Measurements from ENCODE around the gene SENP2.

Gene SENP2

GRCh38 chr3:185647880-185648210 is 61.8 kb downstream of the SENP2 start:
- no peaks in the 10 kb centered on the region for H3K36me3 ChIP-seq

GRCh38 chr3:185648396-185648795 is 62.3 kb downstream of the SENP2 start:
- Histone ChIP-seq H3K27ac (no peak overlapping the region), H3K27me3 (no peaks in the 10 kb centered on the region), H3K4me3 (ENCODE audit: low read depth in 1 of 2, low read length in 1 of 2) (no peak overlapping the region), H3K4me1 (ENCODE audit: control insufficient read depth in 1 of 2, insufficient read depth in 1 of 2, low read depth in 1 of 2, low read length in 1 of 2) (peaks cover 4 to 6% of the 10 kb centered on the region in 2 experiments), H3K9me3 (no peaks in the 10 kb centered on the region), H3K36me3 (no peaks in the 10 kb centered on the region)
- no peak for TF ChIP-seq CTCF (IDR thresholded peaks at IDR 0.05)

More at GRCh38 chr3:185647880-185648210, 61.8 kb downstream of the SENP2 start:
- TF ChIP-seq CTCF (IDR thresholded peaks at IDR 0.05), result no peak
- Histone ChIP-seq H3K9me3 (no peaks in the 10 kb centered on the region), H3K4me3 (ENCODE audit: low read depth in 1 of 2, low read length in 1 of 2) (no peak overlapping the region), H3K4me1 (ENCODE audit: control insufficient read depth in 1 of 2, insufficient read depth in 1 of 2, low read depth in 1 of 2, low read length in 1 of 2) (peaks cover 4 to 6% of the 10 kb centered on the region in 2 experiments), H3K27ac (no peak overlapping the region), H3K27me3 (no peaks in the 10 kb centered on the region)

- Histone ChIP-seq H3K36me3 (no peaks in the 10 kb centered on the region), H3K4me1 (ENCODE audit: control insufficient read depth in 1 of 2, insufficient read depth in 1 of 2, low read depth in 1 of 2, low read length in 1 of 2) (peaks cover 4 to 6% of the 10 kb centered on the region in 2 experiments), H3K4me3 (ENCODE audit: low read depth in 1 of 2, low read length in 1 of 2) (no peak overlapping the region), H3K27ac (no peak overlapping the region), H3K9me3 (no peaks in the 10 kb centered on the region), H3K27me3 (no peaks in the 10 kb centered on the region)
- no peak for TF ChIP-seq CTCF (IDR thresholded peaks at IDR 0.05)
These were observed 63.3 kb downstream of the SENP2 start for GRCh38 chr3:185649414-185649813.

GRCh38 chr3:185651971-185652370 is 65.9 kb downstream of the SENP2 start:
- TF ChIP-seq CTCF (IDR thresholded peaks at IDR 0.05), result no peak
- H3K27me3 ChIP-seq, result no peaks in the 10 kb centered on the region
- no peaks in the 10 kb centered on the region for H3K36me3 ChIP-seq
- no peak overlapping the region for H3K27ac ChIP-seq
- no peak overlapping the region for H3K4me3 ChIP-seq (ENCODE audit: low read depth in 1 of 2, low read length in 1 of 2)
- no peaks in the 10 kb centered on the region for H3K9me3 ChIP-seq
- peaks cover 1 to 2% of the 10 kb centered on the region in 2 experiments for H3K4me1 ChIP-seq (ENCODE audit: control insufficient read depth in 1 of 2, insufficient read depth in 1 of 2, low read depth in 1 of 2, low read length in 1 of 2)

GRCh38 chr3:185653949-185654757 is 68.1 kb downstream of the SENP2 start:
- TF ChIP-seq CTCF (IDR thresholded peaks at IDR 0.05), result no peak
- H3K27me3 ChIP-seq, result no peaks in the 10 kb centered on the region
- H3K36me3 ChIP-seq, result no peaks in the 10 kb centered on the region
- H3K27ac ChIP-seq, result no peak overlapping the region
- H3K4me1 ChIP-seq (ENCODE audit: control insufficient read depth in 1 of 2, insufficient read depth in 1 of 2, low read depth in 1 of 2, low read length in 1 of 2), result no peaks in the 10 kb centered on the region
- H3K4me3 ChIP-seq (ENCODE audit: low read depth in 1 of 2, low read length in 1 of 2), result no peak overlapping the region
- H3K9me3 ChIP-seq, result no peaks in the 10 kb centered on the region

Measured in neutrophil (primary cell).